ENCODE results near the gene NCAM2.
A peak's percentile ranks its signal among the peaks of the same experiment; 100 is the strongest.
"Not testable (repeated sequence)": the region's sequence is repeated elsewhere in the genome, so short reads cannot be mapped to it uniquely, and the experiment has no call there.

The NCAM2 gene

DNA sequence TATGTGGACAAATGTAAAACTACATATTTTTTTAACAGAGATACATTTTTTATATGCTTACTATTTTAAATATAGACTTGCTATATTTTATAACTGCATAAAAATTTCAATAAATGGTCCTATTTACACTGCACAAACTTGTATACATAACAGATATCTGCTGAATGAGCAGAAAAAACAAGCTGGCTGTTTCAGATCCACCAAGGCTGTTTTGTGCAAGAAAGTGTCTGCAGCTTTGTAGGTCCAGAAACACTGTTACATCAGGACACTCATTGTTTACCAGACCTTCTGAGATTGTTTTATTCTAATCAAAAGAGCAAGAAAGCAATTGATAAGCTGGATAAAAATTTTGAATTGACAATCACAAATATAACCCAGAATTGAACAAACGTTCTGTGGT is 99.3 kb downstream of the NCAM2 start:
- DNase-seq (ENCODE audit: insufficient read length, low spot score) (no peak), FAIRE-seq (no peak)

DNA sequence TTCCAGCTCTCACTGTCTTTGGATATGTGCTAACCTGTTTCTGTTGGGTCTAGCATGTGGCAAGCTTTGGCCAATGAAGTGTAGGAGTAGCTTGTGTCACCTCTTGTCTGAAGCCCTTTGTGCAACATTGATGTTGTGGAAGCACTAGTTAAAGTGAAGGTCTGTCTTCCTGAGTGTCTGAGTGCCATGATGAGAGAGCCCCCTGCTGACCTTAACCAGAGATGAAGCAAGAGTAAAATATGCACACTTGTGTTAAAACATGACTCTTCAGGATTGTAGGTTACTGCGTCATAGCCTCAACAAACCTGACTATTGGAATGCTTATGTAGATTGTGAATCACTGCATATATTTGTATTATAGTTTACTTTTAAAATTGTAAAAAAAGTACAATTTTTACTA is 103.7 kb downstream of the NCAM2 start:
- DNase-seq (ENCODE audit: insufficient read length, low spot score) (no peak), FAIRE-seq (peak; percentile 23)

DNA sequence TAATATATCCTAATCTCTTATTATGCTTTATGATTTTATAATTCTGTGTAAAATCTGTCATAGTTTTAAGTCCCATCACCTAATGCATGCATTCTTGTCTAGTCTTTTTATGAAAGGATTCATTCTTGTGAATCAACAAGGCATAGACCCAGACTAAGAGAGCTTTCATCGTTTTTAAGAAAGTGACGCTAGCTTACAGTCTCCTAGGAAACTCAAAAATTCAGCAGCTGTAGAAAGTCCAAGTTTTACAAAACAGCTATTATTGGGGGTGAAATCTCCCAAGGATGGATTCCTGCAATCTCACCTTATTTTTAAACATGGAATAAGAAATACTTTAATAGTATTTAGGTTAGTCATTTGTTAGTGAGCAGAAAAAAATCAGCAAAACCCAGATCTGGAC is 104.7 kb downstream of the NCAM2 start:
- DNase-seq (ENCODE audit: insufficient read length, low spot score) (no peak), FAIRE-seq (no peak)

DNA sequence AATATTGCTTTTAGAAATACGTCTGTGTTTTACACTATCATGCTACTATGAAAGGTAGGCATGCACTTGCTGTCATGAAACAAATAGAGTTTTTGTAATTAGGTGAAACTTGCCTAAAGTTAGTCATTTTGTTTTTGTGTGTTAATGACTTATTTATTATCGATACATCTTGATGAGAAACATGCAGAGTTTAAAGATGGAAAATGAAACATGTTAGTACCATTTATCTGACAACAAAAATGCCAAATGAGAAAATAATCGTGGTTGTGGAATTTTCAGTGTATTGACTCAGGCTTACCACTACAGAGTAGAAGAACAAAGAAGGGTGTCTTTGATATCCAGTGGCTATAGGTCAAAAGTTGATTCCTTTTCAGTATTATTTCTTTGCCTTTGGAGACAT is 105.5 kb downstream of the NCAM2 start:
- DNase-seq (ENCODE audit: insufficient read length, low spot score): no peak
- no peak for FAIRE-seq

DNA sequence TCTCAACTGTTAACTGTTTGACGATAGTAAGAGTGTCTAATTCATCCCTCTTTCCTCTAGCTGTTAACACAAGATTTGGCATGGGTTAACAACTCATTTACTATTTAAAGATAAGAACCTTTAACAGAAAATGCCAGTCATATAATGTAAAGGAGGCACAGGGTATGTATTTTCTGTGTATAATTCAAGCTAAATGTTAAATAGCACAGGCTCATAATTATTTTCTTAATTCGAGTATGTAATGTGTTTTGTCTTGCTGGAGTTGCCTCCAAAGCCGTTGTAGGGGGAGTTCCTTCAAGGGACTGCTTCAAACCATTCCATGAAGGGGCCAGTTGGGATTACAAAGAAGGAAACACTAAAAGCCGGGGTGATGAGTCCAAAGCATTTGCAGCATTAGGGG is 111.5 kb downstream of the NCAM2 start:
- FAIRE-seq (no peak), DNase-seq (ENCODE audit: insufficient read length, low spot score) (no peak)

DNA sequence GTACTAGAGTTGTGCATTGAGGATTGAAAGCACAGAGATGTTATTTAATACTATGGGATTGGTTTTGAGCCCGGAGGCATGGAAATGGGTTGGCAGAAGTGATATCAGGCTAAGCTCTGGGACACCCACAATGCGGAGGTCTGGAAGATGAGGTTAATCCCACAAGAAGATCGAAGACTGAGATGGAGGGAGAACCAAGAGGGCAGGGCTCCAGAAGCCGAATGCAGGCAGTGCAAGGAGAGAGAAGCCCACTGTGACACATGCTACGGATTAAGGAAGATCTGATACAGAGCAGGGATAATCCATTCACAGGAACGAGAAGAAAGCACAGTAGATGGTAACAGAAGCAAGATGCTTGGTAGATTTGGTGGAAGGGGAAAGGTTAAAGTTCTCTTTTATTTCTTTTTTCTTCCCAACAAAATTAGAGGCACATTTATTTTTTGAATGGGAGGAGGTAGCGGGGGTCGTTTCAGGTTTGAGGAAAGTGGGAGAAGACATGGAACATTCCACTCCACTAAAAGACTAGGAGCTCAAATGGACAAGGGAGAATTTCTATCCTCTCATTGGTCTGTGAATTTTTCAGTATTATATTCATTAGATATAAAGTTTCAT is 113.2 kb downstream of the NCAM2 start:
- no peak for DNase-seq (ENCODE audit: insufficient read length, low spot score)
- no peak for FAIRE-seq

DNA sequence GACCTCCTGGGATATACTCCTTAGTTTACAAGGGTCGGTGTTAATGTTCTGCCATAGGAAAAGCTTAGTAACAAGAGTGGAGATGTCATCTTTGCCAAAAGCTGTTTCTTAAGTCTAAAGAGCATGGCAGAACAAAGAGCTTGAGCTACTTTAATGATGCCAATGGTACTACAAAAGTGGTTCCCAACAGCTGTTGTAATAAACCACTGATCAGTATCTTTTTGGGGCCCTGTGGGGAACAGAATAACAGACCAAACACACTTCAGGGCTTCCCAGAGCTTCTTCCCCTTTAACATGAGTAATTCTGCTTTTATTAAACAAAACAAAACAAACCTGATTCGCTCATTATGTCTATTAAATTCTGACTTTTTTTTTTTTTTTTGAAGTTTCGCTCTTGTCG is 116.3 kb downstream of the NCAM2 start:
- DNase-seq (ENCODE audit: insufficient read length, low spot score) (no peak), FAIRE-seq (no peak)

DNA sequence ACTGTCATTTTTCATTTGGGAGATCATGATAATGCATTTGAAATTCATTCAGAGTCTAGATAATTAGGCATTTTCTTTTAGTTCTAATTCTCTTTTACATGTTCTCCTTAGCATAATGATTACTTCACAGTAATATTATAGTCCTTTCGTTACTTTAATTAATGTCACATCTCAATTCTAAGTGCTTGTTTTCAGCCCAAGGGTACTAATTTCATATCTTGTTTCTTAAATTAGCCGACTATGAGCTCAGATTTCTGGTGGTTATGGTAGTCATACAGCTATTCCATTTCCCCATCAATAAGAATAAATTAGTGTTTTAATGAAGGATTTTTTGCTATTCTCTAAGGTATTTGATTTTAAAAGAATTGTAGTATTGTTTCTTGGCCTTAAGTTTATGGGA is 120.9 kb downstream of the NCAM2 start:
- FAIRE-seq: no peak
- DNase-seq (ENCODE audit: insufficient read length, low spot score): no peak

DNA sequence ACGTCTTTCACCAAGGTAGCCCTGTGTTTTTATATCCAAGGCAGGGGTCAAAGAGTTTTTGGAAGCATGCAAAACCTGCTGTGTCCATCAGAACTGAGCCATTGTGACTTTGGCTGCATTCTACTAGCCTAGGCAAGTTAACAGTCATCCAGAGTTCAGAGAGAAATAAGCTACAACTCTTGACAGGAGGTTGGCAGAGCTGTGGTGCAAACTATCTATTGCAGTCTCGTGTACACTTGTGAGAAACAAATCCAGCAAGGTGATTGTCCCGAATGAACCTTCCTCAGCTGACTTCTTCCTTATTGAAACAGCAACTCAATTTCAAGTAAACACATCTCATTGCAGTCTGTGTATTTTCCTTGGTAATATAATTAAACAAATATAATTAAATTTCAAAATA is 124.5 kb downstream of the NCAM2 start:
- DNase-seq (ENCODE audit: insufficient read length, low spot score) (no peak), FAIRE-seq (no peak)

DNA sequence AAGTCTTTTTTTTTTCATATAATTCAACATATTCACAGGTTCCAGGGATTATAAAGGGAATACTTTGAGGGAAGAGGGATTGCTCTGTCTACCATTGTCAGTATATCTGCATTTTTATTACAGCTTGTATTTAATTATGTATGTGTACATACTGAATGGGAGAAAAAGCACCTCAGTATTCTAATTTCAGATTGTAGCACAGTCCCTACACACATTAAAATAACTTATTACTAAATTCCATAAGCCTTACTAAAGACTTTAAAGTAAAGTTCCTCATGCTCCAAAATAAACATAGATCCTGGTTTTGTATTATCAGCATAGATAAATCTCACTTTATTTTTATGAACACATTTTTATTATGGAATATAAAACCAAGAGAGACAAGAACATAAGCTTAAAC is 134.2 kb downstream of the NCAM2 start:
- no peak for DNase-seq (ENCODE audit: insufficient read length, low spot score)
- no peak for FAIRE-seq

DNA sequence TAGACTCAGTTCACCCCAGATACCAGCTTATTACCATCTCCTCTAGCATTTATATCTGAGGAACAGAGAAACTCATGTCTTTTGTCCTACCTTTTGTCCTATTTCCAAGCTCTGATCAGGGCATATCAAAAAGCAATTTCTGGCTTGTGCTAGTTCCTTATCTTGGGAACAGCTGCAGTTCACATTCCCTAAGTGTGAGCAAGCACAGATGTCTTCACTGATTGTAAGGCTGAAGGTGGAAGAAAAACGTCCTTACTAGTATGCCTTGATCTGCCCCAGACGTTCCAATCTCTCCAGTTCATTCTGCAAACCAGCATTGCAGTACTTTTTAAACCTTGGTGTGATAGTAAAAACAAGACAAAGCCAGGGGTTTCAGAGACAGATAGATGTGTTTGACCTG is 139.8 kb downstream of the NCAM2 start:
- FAIRE-seq (no peak), DNase-seq (ENCODE audit: insufficient read length, low spot score) (no peak)

DNA sequence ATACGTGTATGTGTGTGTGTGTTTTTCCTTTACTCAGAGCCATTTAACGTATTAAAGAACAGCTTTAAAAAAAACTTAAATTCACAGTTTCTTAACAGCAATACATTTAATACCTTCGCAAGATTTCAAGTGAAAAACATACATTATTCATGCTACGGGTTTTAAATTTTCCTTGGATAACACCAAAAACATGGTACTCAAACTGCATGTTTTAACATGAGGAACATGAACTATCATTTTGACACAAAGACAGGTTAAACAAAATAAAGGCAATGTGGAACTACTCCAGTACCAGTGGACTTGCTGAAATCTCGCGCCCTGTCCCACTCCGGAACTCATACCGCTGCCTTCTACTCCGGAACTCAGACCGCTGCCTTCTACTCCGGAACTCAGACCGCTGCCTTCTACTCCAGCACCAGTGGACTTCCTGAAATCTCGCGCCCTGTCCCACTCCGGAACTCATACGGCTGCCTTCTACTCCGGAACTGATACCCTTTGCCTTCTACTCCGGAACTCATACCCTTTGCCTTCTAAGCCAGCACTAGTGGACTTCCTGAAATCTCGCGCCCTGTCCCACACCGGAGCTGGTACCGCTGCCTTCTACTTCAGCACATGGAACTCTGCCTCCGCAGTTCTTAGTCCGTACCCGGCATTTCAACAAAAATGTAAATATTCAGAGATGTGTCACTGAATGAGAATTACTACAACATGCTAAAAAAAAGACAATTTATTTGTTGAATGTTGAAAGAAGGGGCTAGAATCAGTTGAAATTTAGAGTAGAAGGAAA is 148.6 kb downstream of the NCAM2 start:
- FAIRE-seq: no peak
- no peak for DNase-seq (ENCODE audit: insufficient read length, low spot score)

DNA sequence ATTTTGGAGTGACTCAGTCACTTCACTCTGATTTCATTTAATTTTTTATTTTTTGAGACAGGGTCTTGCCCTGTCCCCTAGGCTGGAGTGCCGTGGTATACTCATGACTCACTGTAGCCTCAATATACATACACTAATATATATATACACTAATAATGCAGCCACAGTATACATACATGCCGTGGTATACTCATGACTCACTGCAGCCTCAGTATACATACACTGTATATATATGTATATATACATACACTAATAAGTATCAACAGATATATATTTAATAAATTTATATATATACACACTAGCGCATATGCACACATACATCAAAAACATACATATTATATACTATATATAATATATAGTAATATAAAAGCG is 149.2 kb downstream of the NCAM2 start:
- DNase-seq (ENCODE audit: insufficient read length, low spot score) (no peak), FAIRE-seq (no peak)

DNA sequence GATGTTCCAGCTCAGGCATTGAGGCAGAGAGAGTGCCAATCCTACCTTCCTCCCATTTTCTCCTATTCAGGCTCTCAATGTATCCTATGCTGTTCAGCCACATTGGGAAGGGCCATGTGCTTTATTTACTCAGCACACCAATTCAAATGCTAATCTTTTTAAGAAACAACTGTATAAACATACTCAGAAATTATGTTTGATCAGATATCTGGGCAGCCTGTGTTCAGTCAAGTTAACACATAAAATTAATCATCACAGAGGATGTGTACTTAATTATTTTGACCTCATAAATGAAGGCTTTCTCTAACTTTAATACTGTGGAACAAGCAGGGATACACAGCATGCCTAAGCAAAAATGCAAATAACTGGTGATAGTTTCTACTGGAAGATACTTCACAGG is 149.8 kb downstream of the NCAM2 start:
- FAIRE-seq (no peak), DNase-seq (ENCODE audit: insufficient read length, low spot score) (no peak)

DNA sequence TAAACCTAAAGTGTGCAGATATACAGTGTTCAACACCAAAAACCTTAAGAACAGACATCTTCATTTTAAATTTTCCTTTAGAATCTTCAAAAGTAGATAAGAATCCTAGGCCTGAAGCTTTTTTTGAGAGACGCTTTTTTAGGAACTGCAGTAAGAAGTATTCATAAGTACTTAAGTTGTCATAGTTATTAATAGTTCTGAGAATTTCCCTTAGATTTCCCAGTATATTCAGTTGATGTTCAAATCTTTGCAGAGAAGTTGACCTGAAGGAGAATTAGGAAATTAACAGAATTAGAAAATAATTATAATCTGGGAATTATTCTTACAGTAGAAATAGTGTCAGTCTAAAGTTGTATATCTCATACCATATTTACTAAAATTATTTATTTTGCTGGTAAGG is 150.3 kb downstream of the NCAM2 start:
- DNase-seq (ENCODE audit: insufficient read length, low spot score): no peak
- no peak for FAIRE-seq

DNA sequence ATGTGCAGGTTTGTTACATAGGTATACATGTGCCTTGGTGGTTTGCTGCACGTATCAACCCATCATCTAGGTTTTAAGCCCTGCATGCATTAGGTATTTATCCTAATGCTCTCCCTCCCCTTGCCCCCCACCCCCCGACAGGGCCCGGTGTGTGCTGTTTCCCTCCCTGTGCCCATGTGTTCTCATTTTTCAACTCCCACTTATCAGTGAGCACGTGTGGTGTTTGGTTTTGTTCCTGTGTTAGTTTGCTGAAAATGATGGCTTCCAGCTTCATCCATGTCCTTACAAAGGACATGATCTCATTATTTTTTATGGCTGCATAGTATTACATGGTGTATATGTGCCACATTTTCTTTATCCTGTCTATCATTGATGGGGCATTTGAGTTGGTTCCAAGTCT is 151.2 kb downstream of the NCAM2 start:
- not testable (repeated sequence) for DNase-seq (ENCODE audit: insufficient read length, low spot score); FAIRE-seq

DNA sequence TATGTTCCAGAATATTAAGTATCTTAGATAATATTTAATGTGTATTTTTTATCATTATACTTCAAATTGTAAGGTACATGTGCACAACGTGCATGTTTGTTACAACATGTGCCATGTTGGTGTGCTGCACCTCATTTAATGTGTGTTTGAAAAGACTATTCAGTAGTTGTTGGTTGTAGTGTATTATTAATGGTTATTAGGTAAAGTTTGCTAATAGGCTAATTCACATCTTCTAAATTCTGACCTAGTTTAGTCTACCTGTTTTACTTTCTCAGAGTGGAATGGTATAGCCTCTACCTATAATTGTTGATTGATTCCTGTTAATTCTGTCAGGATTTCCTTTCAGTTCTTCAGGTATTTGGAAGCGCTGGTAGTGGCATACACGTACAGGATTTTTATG is 153.0 kb downstream of the NCAM2 start:
- no peak for FAIRE-seq

DNA sequence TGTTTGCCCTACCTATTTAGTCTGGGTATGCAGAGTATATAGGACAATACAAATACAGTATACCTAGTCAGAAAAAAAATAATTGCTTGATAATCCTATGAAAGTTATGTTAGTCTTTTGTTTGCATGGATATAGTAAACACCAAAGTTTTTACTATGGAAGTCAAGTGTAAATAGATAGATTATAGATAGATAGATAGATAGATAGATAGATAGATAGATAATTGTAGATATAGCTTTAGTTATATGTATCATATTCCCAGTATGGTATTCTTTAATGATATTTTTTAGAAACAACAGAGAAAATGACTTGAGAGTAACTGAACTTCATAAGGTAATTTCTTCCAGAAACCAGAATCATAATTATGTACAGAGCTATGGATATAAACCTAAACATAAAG is 158.2 kb downstream of the NCAM2 start:
- no peak for FAIRE-seq

More for the DNA sequence above, 153.0 kb downstream of the NCAM2 start:
- DNase-seq (ENCODE audit: insufficient read length, low spot score): no peak

DNA sequence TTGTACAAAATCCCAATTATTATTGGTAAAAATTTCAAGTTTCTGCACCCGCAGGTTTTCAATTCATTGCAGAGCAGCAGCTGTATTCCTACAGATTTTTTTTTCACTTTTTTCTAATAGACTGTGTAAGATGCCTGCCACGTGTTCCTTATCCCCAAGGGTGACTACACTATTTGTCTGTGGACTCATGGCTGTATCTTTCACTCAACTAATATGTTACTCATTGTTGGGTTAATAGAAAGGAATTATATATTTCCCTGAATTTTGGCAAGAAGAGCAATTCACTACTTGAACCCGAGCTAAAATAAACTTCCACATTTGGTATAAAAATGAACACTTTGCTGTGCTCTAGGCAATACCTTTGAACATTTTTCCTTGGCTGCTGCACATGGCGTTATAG is 158.7 kb downstream of the NCAM2 start:
- FAIRE-seq (no peak), DNase-seq (ENCODE audit: insufficient read length, low spot score) (no peak)

More for the DNA sequence above, 158.2 kb downstream of the NCAM2 start:
- DNase-seq (ENCODE audit: insufficient read length, low spot score): no peak

DNA sequence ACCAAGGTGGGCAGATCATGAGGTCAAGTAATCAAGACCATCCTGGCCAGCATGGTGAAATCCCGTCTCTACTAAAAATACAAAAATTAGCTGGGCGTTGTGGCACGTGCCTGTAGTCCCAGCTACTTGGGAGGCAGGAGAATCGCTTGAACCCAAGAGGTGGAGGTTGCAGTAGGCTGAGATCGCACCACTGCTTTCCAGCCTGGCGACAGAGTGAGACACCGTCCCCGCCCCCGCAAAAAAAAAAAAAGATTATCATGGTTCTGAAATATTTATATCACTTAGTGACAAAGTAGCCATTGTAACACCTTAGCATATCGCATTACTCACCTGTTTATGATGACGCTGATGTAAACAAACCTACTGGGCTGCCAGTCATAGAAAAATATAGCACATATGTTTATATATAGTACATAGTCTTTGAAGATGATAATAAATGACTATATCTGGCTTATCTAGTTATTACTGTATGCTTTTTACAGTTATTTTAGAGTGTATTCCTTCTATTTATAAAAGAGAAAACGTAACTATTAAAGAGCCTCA is 160.2 kb downstream of the NCAM2 start:
- no peak for DNase-seq (ENCODE audit: insufficient read length, low spot score)
- FAIRE-seq: no peak

DNA sequence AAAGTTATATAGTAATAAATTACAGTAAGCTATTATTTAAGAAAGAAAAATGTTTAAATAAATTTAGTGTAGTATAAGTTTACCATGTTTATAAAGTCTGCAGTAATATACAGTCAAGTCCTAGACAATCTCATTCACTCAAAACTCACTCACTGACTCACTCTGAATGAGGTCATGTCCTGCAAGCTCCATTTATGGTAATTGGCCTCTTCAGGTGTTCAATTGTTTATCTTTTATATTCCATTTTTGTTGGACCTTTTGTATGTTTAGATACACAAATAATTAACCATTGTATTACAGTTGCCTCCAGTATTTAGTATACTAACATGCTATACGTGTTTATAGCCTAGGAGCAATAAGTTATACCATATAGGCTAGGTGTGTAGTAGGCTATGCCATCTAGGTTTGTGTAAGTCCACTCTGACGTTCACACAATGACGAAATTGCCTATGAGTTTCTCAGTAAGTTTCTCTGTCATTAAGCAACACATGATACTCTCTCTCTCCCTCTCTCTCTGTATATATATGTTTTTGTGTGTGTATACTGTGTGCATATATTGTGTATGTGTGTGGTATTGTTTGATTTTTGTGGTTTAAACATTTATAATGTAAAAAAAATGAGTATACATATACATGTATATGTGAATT is 161.2 kb downstream of the NCAM2 start:
- FAIRE-seq (no peak), DNase-seq (ENCODE audit: insufficient read length, low spot score) (no peak)

DNA sequence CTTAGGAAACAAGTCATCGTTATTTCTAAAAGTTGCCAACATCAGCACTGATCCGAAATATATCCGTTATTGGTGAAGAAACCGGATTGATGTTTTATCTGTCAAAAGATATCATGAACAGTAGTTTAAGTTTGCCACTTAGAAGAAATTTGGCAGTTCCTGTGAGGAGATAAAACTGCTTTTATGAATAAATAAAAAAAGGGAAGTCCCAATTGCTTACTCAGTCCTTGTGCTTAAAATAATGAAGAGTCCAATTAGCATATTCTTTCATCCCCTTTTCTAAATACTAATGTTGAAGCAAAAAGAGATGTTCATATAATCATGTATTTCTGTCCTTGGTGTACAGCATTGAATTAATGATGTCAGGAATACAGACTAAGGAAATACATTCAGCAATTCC is 164.6 kb downstream of the NCAM2 start:
- no peak for FAIRE-seq
- no peak for DNase-seq (ENCODE audit: insufficient read length, low spot score)

Data from HTR-8/SVneo (cell line).